Common myeloid progenitor, CD34-positive (primary cell): ENCODE results near the gene LILRA1.
"Not testable (repeated sequence)": the region's sequence is repeated elsewhere in the genome, so short reads cannot be mapped to it uniquely, and the experiment has no call there.

Source experiments
- CTCF ChIA-PET: fragments of 350-600 bp; sonication (Branson Sonifier 250); formaldehyde crosslinking; loops from one replicate; lab custom pipeline; 2021; ENCODE audit warnings: antibody characterized with exemption; lab: Charles Lee
- POLR2A ChIA-PET: fragments of 350-600 bp; sonication (Branson Sonifier 250); formaldehyde crosslinking; loops from one replicate; lab custom pipeline; 2021; ENCODE audit warnings: antibody characterized with exemption; lab: Charles Lee
- DNase-seq, 3 donors: peaks; one replicate each; pipeline versions ENCODE4 v3.0.0 to v3.0.0-alpha.2; 2013
- H3K27ac ChIP-seq, 2 experiments: 1 replicate in 1 of 2; 2 replicates in 1 of 2; pipeline ENCODE4 v1.7.0; 2013; ENCODE audit warnings: inconsistent platforms in 2 of 2, low read length in 2 of 2, mild to moderate bottlenecking in 2 of 2, low read depth in 1 of 2, moderate library complexity in 1 of 2; ENCODE audit not compliant: severe bottlenecking in 2 of 2, insufficient read depth in 1 of 2, poor library complexity in 1 of 2
- H3K27me3 ChIP-seq, 5 experiments: replicated peaks in 2 of 5; 1 replicate in 3 of 5; 2 replicates in 2 of 5; pipeline versions ENCODE4 v1.6.1 to v1.7.0; 2013; ENCODE audit warnings: low read length in 4 of 5, mild to moderate bottlenecking in 2 of 5, moderate library complexity in 2 of 5, inconsistent platforms in 1 of 5; ENCODE audit not compliant: insufficient read depth in 5 of 5, control insufficient read depth in 4 of 5
- H3K36me3 ChIP-seq, 4 experiments: 1 replicate in 2 of 4; 2 replicates in 2 of 4; pipeline versions ENCODE4 v1.6.1 to v1.7.0; 2013; ENCODE audit warnings: low read length in 3 of 4, control low read depth in 1 of 4, mild to moderate bottlenecking in 1 of 4; ENCODE audit not compliant: control insufficient read depth in 4 of 4, insufficient read depth in 4 of 4
- H3K4me1 ChIP-seq, 4 experiments: 1 replicate in 3 of 4; 2 replicates in 1 of 4; pipeline versions ENCODE4 v1.6.1 to v1.7.1; 2013; ENCODE audit warnings: low read length in 3 of 4, mild to moderate bottlenecking in 3 of 4, control low read depth in 1 of 4, inconsistent platforms in 1 of 4, moderate library complexity in 1 of 4; ENCODE audit not compliant: control insufficient read depth in 4 of 4, insufficient read depth in 4 of 4; ENCODE audit errors: control extremely low read depth in 1 of 4
- H3K4me3 ChIP-seq, 7 experiments: 1 replicate in 4 of 7; 2 replicates in 3 of 7; pipeline versions ENCODE4 v1.5.1 to v1.7.0; 2013; ENCODE audit warnings: mild to moderate bottlenecking in 7 of 7, low read length in 6 of 7, moderate library complexity in 6 of 7, inconsistent platforms in 2 of 7, low read depth in 2 of 7, control low read depth in 1 of 7; ENCODE audit not compliant: insufficient read depth in 4 of 7, control insufficient read depth in 1 of 7; ENCODE audit errors: extremely low read depth in 1 of 7
- H3K9me3 ChIP-seq, 5 experiments: 1 replicate in 4 of 5; 2 replicates in 1 of 5; pipeline versions ENCODE4 v1.6.1 to v1.7.1; 2013; ENCODE audit warnings: low read length in 4 of 5, mild to moderate bottlenecking in 2 of 5, inconsistent platforms in 1 of 5, low read depth in 1 of 5, moderate library complexity in 1 of 5; ENCODE audit not compliant: control insufficient read depth in 4 of 5, insufficient read depth in 2 of 5; ENCODE audit errors: control extremely low read depth in 1 of 5
- WGBS: methylation state at CpG from one replicate; pipeline ENCODE4 v1.1.5; 2013; ENCODE audit not compliant: insufficient coverage; 5-methylcytosine and 5-hydroxymethylcytosine counted together

LILRA1 gene

GRCh38 chr19:54595680-54596436, 2.4 kb downstream of the LILRA1 start:
- peaks cover 0 to 28% (median 23%) of the 10 kb centered on the region in 4 experiments for H3K4me1 ChIP-seq
- H3K27ac ChIP-seq, POLR2A ChIA-PET, H3K4me3 ChIP-seq, H3K27me3 ChIP-seq, H3K9me3 ChIP-seq, H3K36me3 ChIP-seq, CTCF ChIA-PET, DNase-seq: not testable (repeated sequence)
- 95% methylated on average over 21 of the region's 26 CpGs for WGBS

- POLR2A ChIA-PET, result no interaction called here
- H3K27ac ChIP-seq, result no peak overlapping the region
- WGBS, result 87% methylated on average over 3 of the region's 5 CpGs
- DNase-seq, result no peak
- no peak overlapping the region for H3K4me3 ChIP-seq
- no peaks in the 10 kb centered on the region for H3K27me3 ChIP-seq
- H3K4me1 ChIP-seq, result no peaks in the 10 kb centered on the region
- H3K9me3 ChIP-seq, result peaks cover 0 to 7% (median 2%) of the 10 kb centered on the region in 5 experiments
- no peaks in the 10 kb centered on the region for H3K36me3 ChIP-seq
- CTCF ChIA-PET, result no interaction called here
Measured at GRCh38 chr19:54600212-54600611, 6.8 kb downstream of the LILRA1 start.

GRCh38 chr19:54606230-54606629, 12.8 kb downstream of the LILRA1 start:
- peaks cover 2 to 14% (median 6%) of the 10 kb centered on the region in 5 experiments for H3K9me3 ChIP-seq
- no peak for DNase-seq

GRCh38 chr19:54606891-54607784, 13.7 kb downstream of the LILRA1 start:
- no peak for DNase-seq
- CTCF ChIA-PET, result interaction anchor here (0.5 kb wide), 1 partner anchor 125 kb away, joined by 3 read pairs; no protein-coding TSS in a partner anchor
- no peak overlapping the region for H3K27ac ChIP-seq
- POLR2A ChIA-PET, result no interaction called here
- no peak overlapping the region for H3K4me3 ChIP-seq
- H3K36me3 ChIP-seq, result no peaks in the 10 kb centered on the region
- peaks cover 2 to 16% (median 6%) of the 10 kb centered on the region in 5 experiments for H3K9me3 ChIP-seq
- WGBS, result 84% methylated on average over 9 of the region's 16 CpGs
- H3K27me3 ChIP-seq, result no peaks in the 10 kb centered on the region
- H3K4me1 ChIP-seq, result no peaks in the 10 kb centered on the region

More at GRCh38 chr19:54606230-54606629, 12.8 kb downstream of the LILRA1 start:
- Histone ChIP-seq H3K36me3 (no peaks in the 10 kb centered on the region), H3K4me1 (no peaks in the 10 kb centered on the region), H3K27me3 (no peaks in the 10 kb centered on the region), H3K4me3 (no peak overlapping the region), H3K27ac (no peak overlapping the region)
- CTCF ChIA-PET, result no interaction called here
- POLR2A ChIA-PET, result no interaction called here
- 100% methylated on average over 1 of the region's 4 CpGs for whole genome bisulfite sequencing

GRCh38 chr19:54607785-54608150, 14.3 kb downstream of the LILRA1 start:
- 96% methylated on average over 3 of the region's 5 CpGs for WGBS
- Histone ChIP-seq H3K36me3 (no peaks in the 10 kb centered on the region), H3K27me3 (no peaks in the 10 kb centered on the region), H3K4me3 (no peak overlapping the region), H3K9me3 (peaks cover 2 to 16% (median 6%) of the 10 kb centered on the region in 5 experiments), H3K27ac (no peak overlapping the region), H3K4me1 (no peaks in the 10 kb centered on the region)
- ChIA-PET CTCF (no interaction called here), POLR2A (no interaction called here)
- no peak for DNase-seq

- ChIA-PET POLR2A (no interaction called here), CTCF (no interaction called here)
- Histone ChIP-seq H3K27me3 (no peaks in the 10 kb centered on the region), H3K4me1 (no peaks in the 10 kb centered on the region), H3K9me3 (peaks cover 2 to 16% (median 6%) of the 10 kb centered on the region in 5 experiments), H3K27ac (no peak overlapping the region), H3K4me3 (no peak overlapping the region), H3K36me3 (no peaks in the 10 kb centered on the region)
- 90% methylated on average over 5 of the region's 7 CpGs for WGBS
- DNase-seq, result no peak
Measured at GRCh38 chr19:54608205-54608604, 14.8 kb downstream of the LILRA1 start.

- H3K4me3 ChIP-seq, result no peak overlapping the region
- DNase-seq, result no peak
- no peak overlapping the region for H3K27ac ChIP-seq
- CTCF ChIA-PET, result no interaction called here
- WGBS, result 91% methylated on average over 15 of the region's 15 CpGs
- H3K27me3 ChIP-seq, result no peaks in the 10 kb centered on the region
- H3K9me3 ChIP-seq, result peaks cover 2 to 16% (median 6%) of the 10 kb centered on the region in 5 experiments
- H3K36me3 ChIP-seq, result no peaks in the 10 kb centered on the region
- POLR2A ChIA-PET, result no interaction called here
- no peaks in the 10 kb centered on the region for H3K4me1 ChIP-seq
Measured at GRCh38 chr19:54608792-54609191, 15.4 kb downstream of the LILRA1 start.
